Fibroblast of the aortic adventitia (primary cell): Measurements from ENCODE around the gene SLC66A3. TPM values are rescaled to one million over a fixed set of nuclear protein-coding genes. Genes with fewer than 3 reads are reported as not detected.

Source experiments
- DNase-seq: peaks from one replicate; pipeline ENCODE4 v3.0.0-alpha.2; 2010; ENCODE audit warnings: low read depth
- H3K4me3 ChIP-seq: 2 replicates; pipeline ENCODE4 v1.5.1; 2011; ENCODE audit warnings: low read depth, mild to moderate bottlenecking, control low read depth, low read length, moderate library complexity
- CTCF ChIP-seq: IDR thresholded peaks from 2 replicates; pipeline ENCODE4 v1.5.1; 2011; ENCODE audit warnings: mild to moderate bottlenecking, low read length, control low read depth, inconsistent platforms; ENCODE audit not compliant: insufficient read depth
- total RNA-seq: library from RNA; depleted of rRNA; stranded (reverse); fragments of >200 nt; gene quantifications from 2 replicates; pipeline ENCODE4 v1.2.3, GENCODE V29; 2012; ENCODE audit warnings: low replicate concordance

SLC66A3 gene
- total RNA-seq, 1 donor, result 48.2 TPM

- DNase-seq, result no peak
- no peak overlapping the region for H3K4me3 ChIP-seq
- no peak for TF ChIP-seq CTCF
Observed at GRCh38 chr2:11174222-11174621, 19.0 kb downstream of the SLC66A3 start.

GRCh38 chr2:11175293-11175795 lies 20.1 kb downstream of the SLC66A3 start:
- no peak for TF ChIP-seq CTCF
- DNase-seq, result peak; percentile 44
- H3K4me3 ChIP-seq, result no peak overlapping the region

- DNase-seq, result no peak
- no peak for TF ChIP-seq CTCF
- H3K4me3 ChIP-seq, result no peak overlapping the region
Observed at GRCh38 chr2:11177871-11178690, 22.8 kb downstream of the SLC66A3 start.

GRCh38 chr2:11179196-11179595 lies 23.9 kb downstream of the SLC66A3 start:
- no peak for DNase-seq
- no peak for TF ChIP-seq CTCF
- H3K4me3 ChIP-seq, result no peak overlapping the region

GRCh38 chr2:11179899-11180298 lies 24.6 kb downstream of the SLC66A3 start:
- no peak for DNase-seq
- TF ChIP-seq CTCF, result no peak
- no peak overlapping the region for H3K4me3 ChIP-seq

- H3K4me3 ChIP-seq, result no peak overlapping the region
- no peak for TF ChIP-seq CTCF
- no peak for DNase-seq
Observed at GRCh38 chr2:11180653-11181052, 25.4 kb downstream of the SLC66A3 start.
